Brain microvascular endothelial cell (primary cell): ENCODE measurements around the gene C1QA.

Source experiments
- DNase-seq: peaks from one replicate; pipeline ENCODE4 v3.0.0-alpha.2; 2020
- H3K27ac ChIP-seq: fragments of 250-450 bp; sonication (Bioruptor Pico); 2 replicates; pipeline ENCODE4 v1.5.1; 2020; ENCODE audit warnings: mild to moderate bottlenecking, moderate library complexity
- H3K27me3 ChIP-seq: fragments of 250-450 bp; sonication (Bioruptor Pico); replicated peaks from 2 replicates; pipeline ENCODE4 v1.5.1; 2020; ENCODE audit warnings: mild to moderate bottlenecking
- H3K36me3 ChIP-seq: fragments of 250-450 bp; sonication (Bioruptor Pico); replicated peaks from 2 replicates; pipeline ENCODE4 v1.5.1; 2020; ENCODE audit warnings: mild to moderate bottlenecking
- H3K4me3 ChIP-seq: 2 replicates; pipeline ENCODE4 v1.5.1; 2011; ENCODE audit warnings: low read depth, mild to moderate bottlenecking, control low read depth, low read length, moderate library complexity
- CTCF ChIP-seq: IDR thresholded peaks from 2 replicates; pipeline ENCODE4 v1.5.1; 2011; ENCODE audit warnings: low read depth, mild to moderate bottlenecking, moderate library complexity, low read length, control low read depth, inconsistent platforms; ENCODE audit errors: missing control alignments
- in situ Hi-C: cut with HindIII; loops from 2 replicates; pipeline ENCODE4 v1.10.0; 2017; ENCODE audit warnings: low sequenced_read_pairs, low pct_ligation_motif_present

C1QA gene

GRCh38 chr1:22636353-22636752 lies at the start of gene C1QA:
Gene C1QA (plus strand): TSS chr1:22636628. CDS start chr1:22637617, 989 bp downstream.
- no peak within 1 kb of the TSS for H3K4me3 ChIP-seq
- no peak for DNase-seq
- no peak for TF ChIP-seq CTCF
- no peak within 1 kb of the TSS for H3K27ac ChIP-seq
- in situ Hi-C loops: no loop called here
- H3K36me3 ChIP-seq: no peaks in the 10 kb centered on the region
- H3K27me3 ChIP-seq: peaks cover 3% of the 10 kb centered on the region

GRCh38 chr1:22587247-22587646 lies 49.2 kb upstream of the C1QA start:
- H3K36me3 ChIP-seq: no peaks in the 10 kb centered on the region
- no peak for TF ChIP-seq CTCF
- peaks cover 13% of the 10 kb centered on the region for H3K27me3 ChIP-seq
- no peak overlapping the region for H3K27ac ChIP-seq
- in situ Hi-C loops: no loop called here
- H3K4me3 ChIP-seq: no peak overlapping the region
- DNase-seq: no peak

GRCh38 chr1:22588899-22589422 lies 47.5 kb upstream of the C1QA start:
- H3K27ac ChIP-seq: no peak overlapping the region
- peaks cover 23% of the 10 kb centered on the region for H3K27me3 ChIP-seq
- no peaks in the 10 kb centered on the region for H3K36me3 ChIP-seq
- H3K4me3 ChIP-seq: no peak overlapping the region
- DNase-seq: no peak
- no peak for TF ChIP-seq CTCF
- in situ Hi-C loops: no loop called here

- DNase-seq: no peak
- Histone ChIP-seq H3K27me3 (peaks cover 22% of the 10 kb centered on the region), H3K36me3 (no peaks in the 10 kb centered on the region), H3K4me3 (no peak overlapping the region), H3K27ac (no peak overlapping the region)
- in situ Hi-C loops: no loop called here
- no peak for TF ChIP-seq CTCF
These were observed 44.9 kb upstream of the C1QA start for GRCh38 chr1:22591576-22591975.

- no peak for DNase-seq
- no peak overlapping the region for H3K4me3 ChIP-seq
- no peak overlapping the region for H3K27ac ChIP-seq
- TF ChIP-seq CTCF: no peak
- peaks cover 20% of the 10 kb centered on the region for H3K27me3 ChIP-seq
- in situ Hi-C loops: no loop called here
- H3K36me3 ChIP-seq: no peaks in the 10 kb centered on the region
These were observed 44.4 kb upstream of the C1QA start for GRCh38 chr1:22592051-22592450.
